HG03565 (cell line): ENCODE measurements around the gene EPAS1.

ENCODE experiments used
- ATAC-seq: cut with Tn5 transposase; IDR thresholded peaks from one replicate; pipeline ENCODE4 v1.9.1; 2021; ENCODE audit warnings: mild to moderate bottlenecking, moderate library complexity; ENCODE audit not compliant: unreplicated experiment

Gene EPAS1

DNA sequence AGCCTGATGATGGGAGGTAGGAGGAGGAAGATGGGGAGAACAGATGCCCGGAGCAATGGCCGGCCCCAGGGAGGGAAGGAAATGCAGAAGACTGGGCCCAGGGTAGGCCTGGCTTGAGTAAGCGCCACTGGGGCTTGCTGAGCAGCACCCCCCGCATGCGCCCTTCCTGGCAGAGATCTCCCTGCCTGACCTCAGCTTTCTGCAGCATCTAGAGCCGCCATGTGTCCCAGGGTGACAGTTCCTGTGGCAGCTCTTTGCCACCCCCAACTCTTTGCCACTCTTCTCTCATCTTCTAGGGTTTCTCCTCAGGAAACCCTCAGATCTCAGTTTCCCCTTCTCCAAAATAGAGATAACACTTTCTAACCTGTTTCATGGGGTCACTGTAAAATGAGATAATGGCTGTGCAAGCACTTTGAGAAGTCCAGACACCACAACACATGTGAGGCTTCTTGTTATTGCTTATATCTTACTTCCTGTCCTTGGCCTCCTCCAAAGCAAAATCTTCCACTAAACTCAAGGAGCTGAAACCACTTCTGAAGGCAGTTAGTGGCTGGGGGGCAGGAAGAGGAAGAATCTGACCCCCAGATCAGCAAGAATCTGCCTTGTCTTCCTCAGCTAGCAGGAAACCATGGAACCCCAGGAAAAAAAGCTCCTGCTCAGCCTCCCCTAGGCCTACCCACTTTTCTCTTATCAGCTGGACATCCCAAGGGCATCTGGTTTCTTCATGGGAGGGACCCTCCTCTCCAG is 64.9 kb downstream of the EPAS1 start:
- ATAC-seq, result no peak

DNA sequence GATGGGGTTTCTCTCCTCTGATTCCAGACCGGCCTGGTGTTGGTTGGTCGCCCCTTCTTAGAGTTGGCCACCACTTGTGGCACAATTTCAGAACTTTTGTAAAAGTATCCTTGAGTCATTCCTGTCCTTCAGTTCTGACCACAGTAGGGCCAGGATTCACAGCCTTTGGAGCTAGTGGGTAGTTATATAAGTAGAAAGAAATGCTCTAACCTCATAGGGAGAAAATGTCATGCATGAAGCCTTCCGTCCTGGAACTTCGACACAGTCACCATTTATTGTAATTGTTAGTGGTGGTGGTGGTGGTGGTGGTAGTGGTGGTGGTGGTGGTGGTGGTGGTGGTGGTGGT is 65.4 kb downstream of the EPAS1 start:
- ATAC-seq, result no peak

DNA sequence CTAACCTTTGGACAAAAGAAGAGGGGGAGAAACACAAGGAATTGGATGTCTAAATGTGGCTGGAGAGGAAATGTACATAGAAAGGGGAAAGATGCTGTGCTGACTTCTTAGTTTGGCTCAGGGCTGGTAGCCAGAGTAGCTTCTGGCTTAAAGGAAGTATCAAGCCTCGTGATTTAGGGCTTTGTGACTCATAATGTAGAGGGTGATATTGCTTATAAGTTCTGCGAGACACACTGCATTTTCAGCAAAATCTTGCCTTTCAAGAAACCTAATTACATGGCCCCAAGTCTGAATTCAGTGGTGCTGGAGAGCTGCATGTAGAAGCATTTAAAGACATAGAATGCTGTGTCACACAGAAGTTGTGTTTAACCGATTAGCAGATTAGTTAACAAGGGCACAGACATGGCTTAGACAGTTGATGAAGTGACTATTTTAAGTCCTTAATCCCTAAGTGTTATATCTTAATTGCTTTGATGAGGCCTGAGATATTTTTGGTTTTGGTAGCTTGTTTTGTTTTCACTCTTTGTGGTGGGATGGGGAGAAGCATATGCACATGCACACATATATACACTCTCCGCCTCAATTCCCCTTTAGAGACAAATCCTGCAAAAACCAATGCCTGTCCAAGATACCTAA is 66.4 kb downstream of the EPAS1 start:
- no peak for ATAC-seq

DNA sequence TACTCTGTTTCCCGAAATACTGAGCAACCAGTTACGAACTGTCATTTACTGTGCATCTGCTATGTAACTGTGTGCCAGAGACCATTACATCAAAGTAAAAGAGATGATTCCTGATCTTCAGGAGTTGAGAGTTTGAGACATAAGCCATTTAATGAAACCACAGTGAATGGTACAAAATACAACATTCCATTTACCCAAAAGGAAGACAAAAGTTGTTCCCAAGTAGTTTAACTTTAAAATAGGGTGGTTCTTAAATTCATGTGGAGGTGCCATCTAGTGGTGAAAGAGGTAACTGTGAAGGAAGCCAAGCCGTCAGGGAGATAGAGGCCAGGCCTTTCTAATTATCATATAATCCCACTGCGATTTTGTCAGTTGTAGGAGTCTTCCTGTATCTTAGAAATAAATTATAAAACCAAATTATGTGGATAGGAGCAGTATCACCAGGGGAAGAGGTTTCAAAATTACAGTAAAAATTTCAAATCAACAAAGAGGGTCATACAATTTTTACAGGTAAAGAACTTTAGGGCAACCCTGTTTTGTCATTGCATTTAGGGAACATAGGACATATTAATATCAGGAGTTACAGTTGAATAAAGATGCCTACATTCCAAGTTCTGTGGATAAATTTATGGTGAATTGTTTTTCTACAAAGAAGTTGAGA is 67.7 kb downstream of the EPAS1 start:
- ATAC-seq, result no peak

DNA sequence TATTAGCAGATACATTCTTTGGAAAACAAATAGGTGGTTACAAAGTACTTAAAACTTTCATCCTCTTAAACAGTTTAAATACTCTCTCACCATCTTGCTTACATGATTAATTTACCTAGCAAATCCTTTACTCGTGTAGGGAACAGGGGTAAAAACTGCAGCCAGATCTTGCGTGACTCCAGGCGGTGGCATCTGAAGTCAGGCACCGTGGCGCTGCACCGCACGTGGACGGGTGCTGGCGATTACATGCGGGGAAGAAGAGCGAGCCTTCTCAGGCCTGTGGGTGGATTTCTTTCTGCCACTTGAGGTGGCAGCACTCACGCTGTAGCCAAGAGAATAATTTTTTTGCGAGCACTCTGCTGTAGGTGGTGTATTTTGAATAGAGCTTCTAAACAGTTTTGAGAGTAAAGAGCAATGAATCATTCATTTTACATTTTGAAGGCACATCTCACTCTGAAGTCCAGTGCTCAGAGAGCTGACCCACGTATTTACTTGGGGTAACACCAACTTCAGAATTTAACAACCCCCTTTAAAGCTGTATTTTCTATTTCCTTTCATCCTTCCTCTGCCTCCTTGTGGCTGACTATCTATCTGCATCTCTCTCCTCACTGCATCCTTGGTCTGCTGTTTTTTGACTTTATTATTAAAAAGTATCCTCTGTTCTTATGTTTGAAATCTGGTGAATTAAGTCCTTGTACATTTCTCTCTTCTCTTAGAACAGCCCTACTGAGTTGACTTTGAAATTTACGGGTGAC is 68.9 kb downstream of the EPAS1 start:
- ATAC-seq, result no peak

DNA sequence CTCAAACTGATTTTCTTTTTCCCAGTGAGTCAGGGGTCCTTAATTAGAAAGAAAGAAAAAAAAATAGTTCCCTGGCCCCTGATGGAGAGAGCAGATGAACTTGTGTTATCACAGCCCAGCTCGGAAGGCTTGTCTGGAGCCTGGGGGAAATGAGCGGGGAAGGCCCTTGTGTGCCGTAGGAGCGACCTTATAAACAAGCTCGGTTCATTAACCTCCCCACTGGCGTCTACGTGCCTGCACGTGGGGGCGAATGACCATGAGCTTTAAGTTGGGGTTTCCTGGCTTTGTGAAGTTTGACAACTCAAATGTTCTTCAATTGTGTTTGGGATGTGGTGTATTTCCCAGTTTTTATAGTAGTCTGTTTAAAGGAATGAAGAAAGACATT is 69.5 kb downstream of the EPAS1 start:
- ATAC-seq, result no peak

DNA sequence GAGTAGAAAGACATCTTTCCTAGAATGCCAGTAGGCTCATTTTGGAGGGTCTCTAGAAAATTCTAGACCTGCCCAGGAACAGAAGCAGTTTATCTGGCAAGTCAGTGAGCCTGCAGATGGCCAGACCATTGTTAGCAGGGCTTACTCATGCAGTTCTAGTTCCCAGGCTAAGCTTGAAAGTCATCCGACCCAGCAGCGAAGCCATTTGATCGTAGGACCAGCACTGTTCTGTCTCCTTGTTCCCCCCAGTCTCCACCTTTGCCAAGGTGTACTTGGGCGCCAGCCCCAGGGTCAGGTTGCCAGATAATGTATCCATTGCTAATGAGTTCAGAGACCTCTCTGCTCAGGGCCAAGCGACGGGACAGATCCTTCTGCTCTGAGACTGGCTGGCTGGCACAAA is 70.1 kb downstream of the EPAS1 start:
- ATAC-seq, result no peak

DNA sequence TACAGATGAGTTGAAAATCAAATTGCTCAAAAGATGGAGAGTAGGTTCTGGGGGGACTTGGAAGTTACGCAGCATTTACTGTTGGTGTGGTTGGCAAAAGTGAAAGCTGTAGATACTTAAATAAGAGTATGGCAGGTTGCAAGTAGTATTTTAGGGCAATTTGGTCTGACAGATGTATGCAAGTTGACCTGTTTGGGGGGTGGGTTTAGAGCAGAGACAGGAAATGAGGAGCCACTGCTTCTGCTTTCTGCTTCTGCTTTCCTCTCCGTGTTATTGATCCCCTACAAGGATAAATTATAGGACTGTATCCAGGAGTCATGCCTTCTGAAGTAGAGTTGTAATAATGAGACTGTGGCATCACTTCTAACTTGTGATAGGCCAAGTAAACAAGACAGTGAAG is 71.2 kb downstream of the EPAS1 start:
- no peak for ATAC-seq

DNA sequence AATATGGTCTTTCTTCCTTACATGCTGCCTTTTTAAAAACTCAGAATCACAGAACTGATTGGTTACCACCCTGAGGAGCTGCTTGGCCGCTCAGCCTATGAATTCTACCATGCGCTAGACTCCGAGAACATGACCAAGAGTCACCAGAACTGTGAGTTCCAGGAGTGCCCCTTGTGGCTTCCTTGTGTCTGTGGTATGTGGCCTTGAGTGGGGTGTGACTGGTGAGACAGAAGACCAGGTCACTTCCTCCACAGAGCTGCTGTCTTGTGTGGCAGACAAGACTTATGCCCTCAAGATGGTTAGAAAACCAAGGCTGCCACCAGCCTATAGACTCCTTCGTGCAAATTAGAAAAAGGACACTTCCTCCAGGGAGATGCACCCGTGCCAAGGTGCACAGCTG is 72.6 kb downstream of the EPAS1 start:
- ATAC-seq, result no peak

DNA sequence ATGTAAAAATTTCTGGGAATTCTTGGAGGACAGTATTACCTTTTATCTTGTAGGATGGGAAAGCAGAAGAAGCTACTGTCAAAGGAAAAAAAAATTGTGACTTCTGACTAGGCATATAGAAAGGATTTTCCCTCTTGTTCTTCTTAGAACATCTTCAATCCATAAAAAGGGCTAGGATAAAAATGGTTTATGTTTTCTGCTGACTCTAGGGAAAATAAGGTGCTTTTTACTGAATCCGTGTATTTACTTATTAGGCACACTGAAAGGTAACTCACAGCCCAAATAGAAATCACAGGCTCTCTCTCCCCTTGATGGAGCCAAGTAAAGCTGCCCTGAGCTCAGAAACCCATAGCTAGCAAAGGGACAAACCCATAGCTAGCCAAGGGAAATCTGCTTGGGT is 74.6 kb downstream of the EPAS1 start:
- ATAC-seq, result no peak

DNA sequence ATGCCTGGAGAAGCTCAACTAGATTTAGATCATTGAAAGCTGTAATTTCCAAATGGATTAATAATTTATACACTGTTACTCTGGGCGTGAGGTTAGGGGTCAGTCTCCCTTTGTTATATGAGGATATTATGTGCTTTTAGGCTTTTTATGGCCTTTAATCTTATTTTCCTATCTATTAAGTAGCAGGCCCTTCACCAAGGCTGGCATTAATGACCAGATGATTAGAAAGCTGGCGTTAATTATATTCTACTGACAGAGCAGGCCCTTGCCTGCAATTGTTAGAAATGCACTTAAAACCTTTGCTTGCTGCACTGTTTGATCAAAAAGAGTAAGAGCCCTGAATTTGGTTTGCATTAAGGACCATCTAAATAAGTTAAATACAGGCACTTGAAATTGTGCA is 75.3 kb downstream of the EPAS1 start:
- ATAC-seq, result no peak

DNA sequence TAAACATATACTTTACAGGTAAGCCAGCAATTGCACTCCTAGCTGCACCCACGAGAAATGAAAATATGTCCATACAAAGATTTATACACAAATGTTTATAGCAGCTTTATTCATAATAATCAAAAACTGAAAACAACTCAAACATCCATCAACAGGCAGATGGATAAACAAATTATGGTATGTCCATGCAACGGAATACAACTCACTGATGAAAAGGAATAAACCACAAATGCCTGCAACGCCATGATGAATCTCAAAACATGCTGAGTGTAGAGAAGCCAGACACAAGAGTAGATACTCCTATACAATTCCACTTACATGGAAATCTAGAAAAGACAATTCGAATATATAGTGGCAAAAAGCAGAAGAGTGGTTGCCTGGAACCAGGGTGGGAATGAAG is 76.0 kb downstream of the EPAS1 start:
- no peak for ATAC-seq

DNA sequence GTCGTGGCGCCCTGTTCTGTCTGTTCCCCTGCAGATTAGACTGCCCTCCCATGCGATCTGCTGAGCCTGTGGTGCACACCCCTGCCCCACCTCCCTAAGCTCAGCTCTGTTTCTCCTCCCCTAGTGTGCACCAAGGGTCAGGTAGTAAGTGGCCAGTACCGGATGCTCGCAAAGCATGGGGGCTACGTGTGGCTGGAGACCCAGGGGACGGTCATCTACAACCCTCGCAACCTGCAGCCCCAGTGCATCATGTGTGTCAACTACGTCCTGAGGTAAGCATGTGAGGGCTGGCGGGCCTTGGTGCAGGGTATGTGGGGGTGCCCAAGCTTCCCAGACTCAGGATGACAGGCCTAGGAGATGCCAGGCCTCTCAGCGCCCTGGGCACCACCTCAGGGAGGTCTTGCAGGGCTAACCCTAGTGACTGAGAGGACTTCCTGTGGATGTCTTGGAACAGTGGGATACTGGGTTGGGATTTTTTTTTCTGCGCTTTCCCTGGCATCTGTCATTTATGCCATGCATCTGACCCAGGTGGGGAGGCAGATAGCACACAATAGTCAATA is 78.4 kb downstream of the EPAS1 start:
- ATAC-seq, result no peak

DNA sequence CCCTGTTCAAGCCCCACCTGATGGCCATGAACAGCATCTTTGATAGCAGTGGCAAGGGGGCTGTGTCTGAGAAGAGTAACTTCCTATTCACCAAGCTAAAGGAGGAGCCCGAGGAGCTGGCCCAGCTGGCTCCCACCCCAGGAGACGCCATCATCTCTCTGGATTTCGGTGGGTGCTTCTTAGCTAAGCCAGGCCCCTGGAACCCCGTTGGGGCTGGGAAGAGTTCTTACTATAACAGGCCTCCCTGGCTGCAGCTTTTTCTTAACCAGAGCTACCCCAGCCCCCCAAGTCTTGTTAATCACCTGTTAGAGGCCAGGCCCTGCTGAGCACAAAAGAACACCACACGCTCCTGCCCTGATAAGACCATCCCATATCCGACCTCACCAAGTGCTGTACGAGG is 79.4 kb downstream of the EPAS1 start:
- no peak for ATAC-seq

DNA sequence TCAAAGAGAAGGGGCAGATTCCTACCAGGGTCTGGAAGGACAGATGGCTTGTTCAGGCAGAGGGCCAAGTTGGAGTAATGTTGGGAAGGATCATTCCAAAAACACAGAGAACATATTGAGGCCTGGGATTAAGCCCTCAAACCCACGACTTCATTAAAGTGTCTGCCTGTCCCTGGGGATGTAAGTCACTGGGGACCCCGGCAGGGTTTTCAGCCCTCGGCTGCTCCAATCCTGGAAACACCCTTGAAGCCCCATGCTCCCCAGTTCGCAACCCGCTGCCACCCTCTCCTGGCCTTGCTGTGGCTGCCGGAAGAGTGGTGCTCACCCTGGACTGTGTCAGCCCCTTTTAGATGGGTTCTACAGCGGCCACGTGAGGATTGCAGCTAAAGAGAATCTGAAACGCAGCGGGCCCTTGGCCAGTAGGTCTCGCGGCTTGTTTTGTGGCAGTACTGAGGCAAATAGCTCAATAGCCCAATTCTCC is 79.9 kb downstream of the EPAS1 start:
- ATAC-seq, result no peak

DNA sequence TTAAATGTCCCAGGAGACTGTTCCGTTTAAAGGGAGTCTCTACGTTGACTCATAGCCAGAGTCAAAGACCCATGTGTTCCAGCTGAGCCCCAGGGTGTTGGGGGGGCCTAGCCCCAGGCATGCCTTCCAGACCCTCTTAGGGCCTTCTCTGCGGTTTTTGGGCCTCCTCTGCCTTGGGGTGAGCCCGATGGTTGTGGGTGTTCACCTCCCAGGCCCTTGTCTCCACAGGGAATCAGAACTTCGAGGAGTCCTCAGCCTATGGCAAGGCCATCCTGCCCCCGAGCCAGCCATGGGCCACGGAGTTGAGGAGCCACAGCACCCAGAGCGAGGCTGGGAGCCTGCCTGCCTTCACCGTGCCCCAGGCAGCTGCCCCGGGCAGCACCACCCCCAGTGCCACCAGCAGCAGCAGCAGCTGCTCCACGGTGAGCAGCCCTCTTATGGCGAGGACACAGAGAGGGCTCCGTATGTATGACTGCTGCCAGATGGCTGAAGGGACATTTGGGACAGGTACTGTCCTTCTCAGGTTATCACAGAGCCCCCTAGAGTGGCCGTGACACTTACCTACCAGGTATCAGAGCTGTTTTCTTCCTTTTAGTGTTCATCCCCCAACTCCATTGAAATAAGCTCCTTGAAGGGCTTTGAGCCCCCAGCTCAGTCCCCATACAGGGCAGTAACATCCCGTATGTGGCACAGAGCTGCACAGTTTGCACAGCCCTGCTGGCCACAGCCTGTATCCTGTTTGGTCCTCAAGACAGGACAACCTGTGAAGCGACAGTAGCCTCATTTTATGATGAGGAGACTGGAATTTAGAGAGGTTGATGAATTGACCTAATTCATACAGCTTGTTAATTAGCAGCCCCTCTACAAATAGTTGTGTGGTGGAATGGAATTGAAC is 80.7 kb downstream of the EPAS1 start:
- no peak for ATAC-seq

DNA sequence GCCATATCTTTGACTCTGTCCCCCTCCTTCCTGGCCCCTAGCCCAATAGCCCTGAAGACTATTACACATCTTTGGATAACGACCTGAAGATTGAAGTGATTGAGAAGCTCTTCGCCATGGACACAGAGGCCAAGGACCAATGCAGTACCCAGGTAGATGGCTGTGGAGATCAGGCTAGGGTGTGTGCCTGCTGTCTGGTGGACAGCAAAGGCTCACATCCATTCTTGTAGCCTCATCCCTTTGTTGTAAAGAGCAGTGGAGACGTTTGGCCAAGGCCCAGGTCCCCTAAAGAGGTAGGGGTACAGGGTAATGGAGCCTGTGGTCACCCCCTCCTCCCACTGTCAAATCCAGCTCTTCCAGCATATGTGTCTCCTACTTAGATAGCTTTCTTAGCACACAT is 81.4 kb downstream of the EPAS1 start:
- ATAC-seq, result no peak

DNA sequence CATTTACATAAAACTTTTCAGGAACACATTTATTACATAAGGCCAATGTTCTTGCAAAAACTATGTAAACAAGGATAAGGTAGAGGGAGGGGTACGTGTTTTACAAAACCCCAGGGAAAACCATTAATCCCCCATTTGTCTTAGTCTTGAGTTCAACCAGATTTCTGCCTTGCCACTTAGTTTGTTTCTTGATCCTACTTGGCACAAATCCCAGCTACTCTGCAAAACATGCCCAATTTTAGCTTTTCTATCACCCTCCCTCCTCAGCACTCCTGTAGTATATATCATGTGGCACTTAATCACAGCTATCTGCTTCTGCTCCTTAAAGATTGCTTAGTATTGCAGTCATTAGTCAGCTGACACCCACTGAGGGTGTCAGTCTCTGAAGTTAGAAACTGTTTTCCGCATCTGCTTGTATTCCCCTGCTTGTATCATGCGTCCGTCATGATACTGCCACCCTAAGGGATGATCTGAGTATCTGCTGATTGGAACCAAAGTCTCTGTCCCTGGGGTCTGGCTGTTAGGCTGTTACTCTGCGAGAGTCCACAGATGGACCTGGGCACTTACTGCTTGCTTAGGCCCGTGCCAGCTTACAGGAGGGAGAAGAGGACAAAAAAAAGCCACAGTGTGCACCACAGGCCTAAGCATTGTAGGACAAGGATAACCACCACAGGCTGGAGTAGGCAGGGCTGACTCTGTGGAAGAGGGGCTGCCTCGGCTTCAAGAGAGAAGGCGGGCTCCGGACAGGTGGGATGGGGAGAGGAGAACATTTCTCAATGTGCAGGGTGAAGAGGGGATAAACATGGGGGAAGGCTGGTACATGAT is 82.2 kb downstream of the EPAS1 start:
- no peak for ATAC-seq
